ENCODE data around the gene LDB1. TPM values are rescaled to one million over a fixed set of nuclear protein-coding genes. Genes with fewer than 3 reads are reported as not detected.

The LDB1 gene, protein sequence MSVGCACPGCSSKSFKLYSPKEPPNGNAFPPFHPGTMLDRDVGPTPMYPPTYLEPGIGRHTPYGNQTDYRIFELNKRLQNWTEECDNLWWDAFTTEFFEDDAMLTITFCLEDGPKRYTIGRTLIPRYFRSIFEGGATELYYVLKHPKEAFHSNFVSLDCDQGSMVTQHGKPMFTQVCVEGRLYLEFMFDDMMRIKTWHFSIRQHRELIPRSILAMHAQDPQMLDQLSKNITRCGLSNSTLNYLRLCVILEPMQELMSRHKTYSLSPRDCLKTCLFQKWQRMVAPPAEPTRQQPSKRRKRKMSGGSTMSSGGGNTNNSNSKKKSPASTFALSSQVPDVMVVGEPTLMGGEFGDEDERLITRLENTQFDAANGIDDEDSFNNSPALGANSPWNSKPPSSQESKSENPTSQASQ
- total RNA-seq (10 to 100 TPM; 12.5 to 32.1 (median 16.5) TPM), polyA plus RNA-seq (10 to 100 TPM; 20.1 to 26.2 TPM)

DNA sequence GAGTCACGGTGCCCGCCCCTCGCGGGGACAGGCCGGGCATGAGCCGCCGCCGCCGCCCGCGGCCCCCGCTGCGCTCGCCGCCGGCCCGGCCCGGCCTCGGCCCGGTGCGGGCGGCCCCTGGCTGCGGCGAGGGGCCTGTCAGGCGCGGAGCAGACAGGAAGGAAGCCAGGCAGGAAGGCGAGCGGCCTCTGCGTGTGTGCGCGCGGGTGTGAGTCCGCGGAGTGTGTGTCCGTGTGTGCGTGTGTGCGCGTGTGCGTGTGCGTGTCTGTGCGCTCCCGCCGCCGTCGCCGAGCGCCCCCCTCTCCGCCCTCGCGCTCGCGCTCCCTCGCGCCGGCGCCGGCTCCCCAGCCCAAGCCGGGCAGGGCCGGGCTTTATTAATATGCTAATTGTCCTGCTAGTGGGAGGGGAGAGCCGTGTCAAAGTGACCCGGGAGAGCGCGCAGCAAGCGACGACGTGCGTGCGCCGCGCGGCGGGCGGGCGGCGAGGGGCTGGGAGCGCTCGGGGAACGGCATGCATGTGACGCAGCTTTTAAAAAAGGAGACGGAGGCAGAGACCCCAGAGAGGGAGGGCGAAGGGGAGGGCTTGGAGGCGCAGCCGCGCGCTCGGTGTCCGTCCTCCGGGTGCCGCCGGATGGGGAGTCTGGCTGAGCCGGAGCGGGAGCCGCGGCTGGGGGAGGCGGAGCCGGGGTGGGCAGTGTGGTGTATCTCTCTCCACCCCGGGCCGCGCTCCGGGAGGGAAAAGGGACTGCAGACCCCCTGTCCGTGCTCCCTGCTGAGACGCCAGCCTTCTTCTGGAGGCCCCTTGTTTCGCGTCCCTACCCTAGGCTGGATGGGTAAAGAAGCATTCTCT lies at the start of gene LDB1:
TSS of gene LDB1 (minus strand) at position 227 of the 849 bp plus-strand sequence. CDS start 258 bp downstream, outside the sequence.
- Histone ChIP-seq H3K4me1 (peaks cover 17 to 37% (median 30%) of the 10 kb centered on the region in 3 donors), H3K27ac (peak within 1 kb of the TSS; percentile 72 to 86 (median 80)), H3K4me3 (peak within 1 kb of the TSS; percentile 69 to 82 (median 74)), H3K27me3 (no peaks in the 10 kb centered on the region), H3K9me3 (no peaks in the 10 kb centered on the region), H3K36me3 (no peaks in the 10 kb centered on the region)
- TF ChIP-seq, protein P1, sequence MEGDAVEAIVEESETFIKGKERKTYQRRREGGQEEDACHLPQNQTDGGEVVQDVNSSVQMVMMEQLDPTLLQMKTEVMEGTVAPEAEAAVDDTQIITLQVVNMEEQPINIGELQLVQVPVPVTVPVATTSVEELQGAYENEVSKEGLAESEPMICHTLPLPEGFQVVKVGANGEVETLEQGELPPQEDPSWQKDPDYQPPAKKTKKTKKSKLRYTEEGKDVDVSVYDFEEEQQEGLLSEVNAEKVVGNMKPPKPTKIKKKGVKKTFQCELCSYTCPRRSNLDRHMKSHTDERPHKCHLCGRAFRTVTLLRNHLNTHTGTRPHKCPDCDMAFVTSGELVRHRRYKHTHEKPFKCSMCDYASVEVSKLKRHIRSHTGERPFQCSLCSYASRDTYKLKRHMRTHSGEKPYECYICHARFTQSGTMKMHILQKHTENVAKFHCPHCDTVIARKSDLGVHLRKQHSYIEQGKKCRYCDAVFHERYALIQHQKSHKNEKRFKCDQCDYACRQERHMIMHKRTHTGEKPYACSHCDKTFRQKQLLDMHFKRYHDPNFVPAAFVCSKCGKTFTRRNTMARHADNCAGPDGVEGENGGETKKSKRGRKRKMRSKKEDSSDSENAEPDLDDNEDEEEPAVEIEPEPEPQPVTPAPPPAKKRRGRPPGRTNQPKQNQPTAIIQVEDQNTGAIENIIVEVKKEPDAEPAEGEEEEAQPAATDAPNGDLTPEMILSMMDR (IDR thresholded peaks at IDR 0.05): no peak
- no peak for FAIRE-seq
- DNase-seq: peak; percentile 77 to 89 (median 78)
- intact Hi-C loops (cut with DNase I): no loop called here
- 1% methylated on average over 75 to 104 of the region's 104 CpGs for WGBS, 2 donors
- peak; percentile 74 to 85 (median 76) for ATAC-seq

DNA sequence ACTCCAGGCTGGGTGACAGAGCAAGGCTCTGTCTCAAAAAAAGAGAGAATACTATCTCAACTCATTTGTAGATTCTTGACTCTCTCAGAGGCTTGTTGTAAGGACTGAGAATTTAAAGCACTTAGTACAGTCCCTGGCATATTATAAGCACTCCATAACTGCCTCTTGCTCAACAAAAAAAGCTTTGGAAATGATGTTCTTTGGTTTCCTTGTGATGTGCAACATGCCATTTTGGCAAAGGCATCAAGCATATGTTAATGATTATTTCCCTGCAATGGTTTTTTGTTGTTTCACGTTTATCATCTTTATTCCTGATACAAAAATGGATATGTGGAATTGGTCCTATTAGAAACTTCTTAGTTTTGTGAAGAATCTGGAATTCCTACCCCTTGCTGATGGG lies 47.7 kb upstream of the LDB1 start:
- Histone ChIP-seq H3K4me3 (no peak overlapping the region), H3K27me3 (no peaks in the 10 kb centered on the region), H3K27ac (no peak overlapping the region), H3K36me3 (peaks cover under 1 to 8% (median 5%) of the 10 kb centered on the region in 3 donors), H3K4me1 (peaks cover 0 to 3% (median 0%) of the 10 kb centered on the region in 3 donors), H3K9me3 (no peaks in the 10 kb centered on the region)
- intact Hi-C loops (cut with DNase I): no loop called here
- TF ChIP-seq, protein P1 (IDR thresholded peaks at IDR 0.05): no peak
- no peak for DNase-seq
- WGBS, 2 donors: 7 to 9% methylated on average over 1 of the region's 1 CpG
- FAIRE-seq: no peak
- no peak for ATAC-seq

DNA sequence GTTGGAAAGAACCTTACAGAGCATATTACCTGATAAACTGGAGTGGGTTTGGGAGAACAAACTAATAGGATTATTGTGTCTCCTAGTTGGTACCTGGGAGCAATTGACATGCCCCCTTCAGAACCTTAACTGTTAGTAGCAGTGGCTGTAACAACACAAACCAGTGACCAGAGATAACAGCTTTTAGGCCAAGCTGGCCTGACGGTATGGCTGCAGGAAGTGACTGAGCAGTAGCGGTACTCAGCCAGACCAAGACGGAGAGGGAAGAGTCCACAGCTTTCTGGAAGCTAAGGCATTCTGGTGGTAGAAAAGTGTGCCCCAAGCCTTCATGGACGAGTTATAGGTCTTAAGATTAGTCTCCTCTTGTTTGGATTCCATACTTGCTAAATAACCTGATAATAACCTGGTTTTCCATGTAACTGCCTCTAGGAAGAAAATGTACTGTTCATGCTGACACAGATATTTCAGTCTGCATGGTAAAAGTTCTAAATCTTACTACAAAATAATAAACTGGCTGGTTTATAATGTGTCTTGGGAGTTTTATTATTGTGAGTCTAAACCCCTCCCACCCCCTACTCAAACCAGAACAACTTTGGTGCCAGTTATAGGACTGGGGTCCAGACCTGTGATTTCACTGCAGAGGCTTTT lies 43.3 kb upstream of the LDB1 start:
- TF ChIP-seq, protein P1 (IDR thresholded peaks at IDR 0.05): no peak
- 73 to 75% methylated on average over 4 of the region's 4 CpGs for WGBS, 2 donors

DNA sequence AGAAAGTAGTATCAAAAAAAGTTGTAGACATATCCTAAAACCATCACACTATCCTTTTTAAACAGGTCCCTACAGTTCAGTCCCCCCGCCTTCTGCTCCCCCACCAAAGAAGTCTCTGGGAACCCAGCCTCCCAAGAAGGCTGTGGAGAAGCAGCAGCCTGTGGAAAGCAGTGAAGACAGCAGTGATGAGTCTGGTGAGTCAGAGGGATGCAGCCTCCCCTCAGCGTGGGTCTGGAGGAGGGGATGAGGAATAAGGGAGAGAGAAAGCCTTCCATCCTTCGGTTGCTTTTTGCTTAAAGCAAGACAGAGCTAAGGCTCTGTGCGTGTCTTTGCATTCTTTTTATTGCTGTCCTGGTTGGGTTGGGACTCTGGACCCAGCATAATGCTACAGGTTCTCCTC lies 39.7 kb upstream of the LDB1 start:
- no peak for DNase-seq
- peaks cover 19 to 65% (median 46%) of the 10 kb centered on the region in 3 donors for H3K36me3 ChIP-seq
- intact Hi-C loops (cut with DNase I): no loop called here
- H3K27ac ChIP-seq: no peak overlapping the region
- no peaks in the 10 kb centered on the region for H3K4me1 ChIP-seq
- H3K9me3 ChIP-seq: no peaks in the 10 kb centered on the region
- no peak overlapping the region for H3K4me3 ChIP-seq
- no peak for FAIRE-seq
- no peaks in the 10 kb centered on the region for H3K27me3 ChIP-seq
- 93 to 98% methylated on average over 4 of the region's 4 CpGs for WGBS, 2 donors
- ATAC-seq: no peak
- TF ChIP-seq, protein P1 (IDR thresholded peaks at IDR 0.05): no peak

More for the DNA sequence above, 43.3 kb upstream of the LDB1 start:
- H3K9me3 ChIP-seq: no peaks in the 10 kb centered on the region
- H3K27ac ChIP-seq: no peak overlapping the region
- no peaks in the 10 kb centered on the region for H3K4me1 ChIP-seq
- H3K4me3 ChIP-seq: no peak overlapping the region
- DNase-seq: no peak
- H3K27me3 ChIP-seq: no peaks in the 10 kb centered on the region
- FAIRE-seq: no peak
- ATAC-seq: no peak
- intact Hi-C loops (cut with DNase I): no loop called here
- H3K36me3 ChIP-seq: peaks cover 19 to 52% (median 38%) of the 10 kb centered on the region in 3 donors
